Stimulated activated CD8-positive, alpha-beta memory T cell treated with anti-CD3 and anti-CD28 coated beads, Interleukin-4, amount 100 ng/mL, for 48 hours (primary cell): ENCODE data around the gene SIK1.
"Not testable (repeated sequence)": the region's sequence is repeated elsewhere in the genome, so short reads cannot be mapped to it uniquely, and the experiment has no call there.

Experiments
- DNase-seq: peaks from one replicate; pipeline ENCODE4 v3.0.0-alpha.2; 2020

The SIK1 gene

GRCh38 chr21:43439316-43440075 is 12.6 kb upstream of the SIK1 start:
- not testable (repeated sequence) for DNase-seq

DNA sequence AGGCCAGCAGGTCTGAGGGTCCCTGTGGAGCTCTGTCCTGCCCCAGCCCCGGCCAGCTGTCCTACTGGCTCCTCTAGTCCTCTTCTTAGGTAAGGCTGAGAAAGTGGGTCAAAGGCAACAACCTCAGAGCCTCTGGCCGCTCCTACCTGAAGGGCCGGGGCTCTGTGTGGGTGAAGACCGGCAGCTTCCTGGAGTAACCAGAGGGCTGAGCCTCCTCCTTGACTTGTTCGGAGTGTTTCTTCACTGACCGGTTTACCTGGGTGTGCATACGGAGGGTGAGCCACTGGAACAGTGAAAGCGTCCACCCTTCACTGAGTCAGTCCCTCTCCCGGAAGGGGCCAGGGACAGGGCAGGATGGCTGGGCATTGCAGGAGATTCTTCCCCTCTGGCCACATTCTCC is 9.3 kb upstream of the SIK1 start:
- not testable (repeated sequence) for DNase-seq

- not testable (repeated sequence) for DNase-seq
Observed at GRCh38 chr21:43433340-43434136, 6.6 kb upstream of the SIK1 start.

- not testable (repeated sequence) for DNase-seq
Observed at GRCh38 chr21:43430830-43431416, 4.0 kb upstream of the SIK1 start.

GRCh38 chr21:43428964-43429363 is 2.0 kb upstream of the SIK1 start:
- not testable (repeated sequence) for DNase-seq

- not testable (repeated sequence) for DNase-seq
Observed at GRCh38 chr21:43427242-43427559, 270 bp upstream of the SIK1 start.

- not testable (repeated sequence) for DNase-seq
Observed at GRCh38 chr21:43426004-43426403, 927 bp downstream of the SIK1 start.

DNA sequence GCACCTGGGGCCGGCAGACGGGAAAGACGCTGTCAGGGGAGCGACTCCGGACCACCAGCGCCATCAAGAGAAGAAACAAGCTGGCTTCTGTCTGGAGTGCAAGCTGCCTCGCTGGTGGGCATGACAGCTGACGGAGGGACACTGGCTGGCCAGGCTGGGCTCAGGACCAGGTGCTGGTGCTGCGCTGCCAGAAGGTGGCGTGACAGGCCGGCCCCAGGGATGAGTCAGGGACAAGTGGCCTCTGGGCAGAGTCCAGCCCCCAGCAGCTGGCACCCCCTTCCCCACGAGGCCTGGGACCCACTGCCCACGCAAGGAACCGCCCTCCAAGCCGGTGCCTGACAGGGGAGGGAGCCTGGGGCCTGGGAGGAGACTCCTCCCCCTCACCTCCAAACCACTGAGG is 7.5 kb downstream of the SIK1 start:
- DNase-seq: not testable (repeated sequence)

GRCh38 chr21:43414576-43414975 is 12.4 kb downstream of the SIK1 start:
- DNase-seq: not testable (repeated sequence)

DNA sequence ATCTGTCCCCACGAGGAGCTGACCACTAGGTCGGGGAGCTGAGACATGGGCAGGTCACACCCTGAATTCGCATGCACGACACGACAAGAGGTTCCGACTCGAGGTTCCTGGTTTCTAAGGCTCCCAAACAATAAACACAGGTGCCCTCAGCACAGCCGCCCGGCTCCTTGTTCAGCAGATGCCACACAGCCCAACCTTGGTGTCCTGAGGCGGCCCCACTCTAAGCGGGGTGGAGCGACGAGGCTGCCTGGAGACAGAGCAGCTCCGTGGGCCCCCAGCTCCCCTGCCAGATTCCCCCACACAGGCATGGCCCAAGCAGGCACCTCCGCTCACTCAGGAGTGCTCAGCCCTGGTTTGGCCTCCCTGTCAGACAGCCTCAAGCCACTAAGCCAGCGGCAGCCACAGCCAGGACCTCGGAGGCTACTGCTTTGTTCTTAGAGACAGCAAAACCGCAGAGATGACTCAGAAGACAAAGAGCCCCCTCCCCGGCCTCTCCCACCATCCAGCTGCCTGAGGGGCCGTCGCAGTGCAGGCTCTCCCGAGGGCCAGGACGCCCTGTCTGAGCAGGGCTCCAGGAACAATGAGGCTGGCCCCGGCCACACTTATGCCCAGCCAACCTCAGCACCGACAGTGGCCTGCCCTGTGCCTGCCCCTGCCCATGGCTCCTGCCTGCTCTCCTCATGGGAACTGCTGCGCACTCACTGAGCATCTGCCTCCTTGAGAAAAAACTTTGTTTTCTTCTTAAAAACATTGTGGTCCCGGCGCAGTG is 14.7 kb downstream of the SIK1 start:
- not testable (repeated sequence) for DNase-seq

- not testable (repeated sequence) for DNase-seq
Observed at GRCh38 chr21:43410456-43411068, 16.4 kb downstream of the SIK1 start.

- not testable (repeated sequence) for DNase-seq
Observed at GRCh38 chr21:43407139-43407538, 19.8 kb downstream of the SIK1 start.

DNA sequence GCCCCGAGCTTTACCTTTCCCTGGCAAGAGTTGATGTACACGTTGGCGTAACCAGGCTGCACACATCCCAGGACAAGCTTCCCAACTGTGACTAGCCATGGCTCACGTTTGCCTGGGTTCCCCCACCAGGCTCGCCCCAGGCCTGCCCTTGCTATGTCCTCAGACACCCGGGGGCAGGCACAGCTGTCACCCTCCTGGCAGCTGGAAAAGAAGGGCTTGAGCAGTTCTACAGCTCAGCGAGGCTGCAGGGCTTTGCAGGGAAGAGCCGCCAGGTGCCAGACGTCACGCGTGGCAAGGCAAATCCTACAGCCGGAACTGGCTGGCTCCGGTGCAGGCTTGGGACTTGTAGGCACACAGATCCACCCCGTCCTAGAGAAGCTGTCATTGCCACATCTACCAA is 22.5 kb downstream of the SIK1 start:
- DNase-seq: not testable (repeated sequence)

GRCh38 chr21:43403651-43404430 is 23.1 kb downstream of the SIK1 start:
- DNase-seq: not testable (repeated sequence)

- DNase-seq: not testable (repeated sequence)
Observed at GRCh38 chr21:43401125-43401524, 25.8 kb downstream of the SIK1 start.

- DNase-seq: not testable (repeated sequence)
Observed at GRCh38 chr21:43399595-43400015, 27.3 kb downstream of the SIK1 start.

GRCh38 chr21:43399136-43399535 is 27.8 kb downstream of the SIK1 start:
- DNase-seq: not testable (repeated sequence)

DNA sequence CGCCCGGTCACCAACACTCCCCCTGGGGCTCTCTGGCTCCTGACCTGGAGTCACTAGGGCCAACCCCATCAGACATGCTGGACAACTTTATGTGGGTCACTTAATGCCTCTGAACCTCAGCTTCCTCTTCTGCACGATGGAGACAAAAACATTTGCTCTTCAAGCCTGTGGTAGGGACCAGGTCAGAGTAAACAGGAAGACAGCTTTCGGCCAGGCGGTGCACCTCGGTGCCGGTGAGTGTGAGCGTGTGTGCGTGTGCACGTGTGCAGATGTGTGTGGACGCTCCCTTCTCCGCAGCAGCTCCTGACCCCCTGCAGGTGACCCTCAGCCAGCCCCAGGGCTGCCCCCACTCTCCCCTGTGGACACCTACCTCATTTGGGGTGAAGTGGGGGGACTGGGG is 28.4 kb downstream of the SIK1 start:
- not testable (repeated sequence) for DNase-seq

DNA sequence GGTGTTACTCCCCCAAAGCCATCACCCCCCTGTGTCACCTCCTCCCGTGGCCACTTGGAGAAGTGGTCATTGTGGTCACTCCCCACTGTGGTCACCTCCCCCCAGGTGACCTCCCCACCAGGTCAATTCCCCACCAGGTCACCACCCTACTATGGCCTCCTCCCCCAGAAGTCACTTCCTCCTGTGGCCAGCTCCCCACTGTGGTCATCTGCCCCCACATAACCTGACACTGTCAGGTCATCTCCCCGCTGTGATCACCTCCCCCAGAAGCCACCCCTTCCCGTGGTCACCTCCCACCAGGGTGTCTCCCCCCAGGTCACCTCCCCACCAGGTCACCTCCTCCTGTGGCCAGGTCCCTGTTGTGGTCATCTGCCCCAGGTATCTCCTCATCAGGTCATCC is 28.9 kb downstream of the SIK1 start:
- not testable (repeated sequence) for DNase-seq

DNA sequence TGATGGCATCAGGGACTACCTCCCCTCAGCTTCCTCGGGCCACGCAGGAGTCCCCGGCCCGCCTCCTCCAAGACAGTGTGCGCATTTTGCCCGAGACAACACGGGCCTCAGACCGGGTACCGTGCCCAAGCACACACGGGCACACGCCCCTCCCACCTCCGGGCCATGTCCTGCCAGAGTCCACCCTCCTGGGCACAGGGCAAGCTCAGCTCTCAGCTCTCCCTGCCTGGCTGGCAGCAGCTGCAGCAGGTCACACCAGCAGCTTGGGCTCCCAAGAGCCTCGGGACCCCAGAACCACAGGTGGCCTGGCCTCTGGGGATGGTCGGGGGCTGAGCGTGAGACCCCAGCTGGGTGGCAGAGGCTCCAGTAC is 29.5 kb downstream of the SIK1 start:
- not testable (repeated sequence) for DNase-seq

DNA sequence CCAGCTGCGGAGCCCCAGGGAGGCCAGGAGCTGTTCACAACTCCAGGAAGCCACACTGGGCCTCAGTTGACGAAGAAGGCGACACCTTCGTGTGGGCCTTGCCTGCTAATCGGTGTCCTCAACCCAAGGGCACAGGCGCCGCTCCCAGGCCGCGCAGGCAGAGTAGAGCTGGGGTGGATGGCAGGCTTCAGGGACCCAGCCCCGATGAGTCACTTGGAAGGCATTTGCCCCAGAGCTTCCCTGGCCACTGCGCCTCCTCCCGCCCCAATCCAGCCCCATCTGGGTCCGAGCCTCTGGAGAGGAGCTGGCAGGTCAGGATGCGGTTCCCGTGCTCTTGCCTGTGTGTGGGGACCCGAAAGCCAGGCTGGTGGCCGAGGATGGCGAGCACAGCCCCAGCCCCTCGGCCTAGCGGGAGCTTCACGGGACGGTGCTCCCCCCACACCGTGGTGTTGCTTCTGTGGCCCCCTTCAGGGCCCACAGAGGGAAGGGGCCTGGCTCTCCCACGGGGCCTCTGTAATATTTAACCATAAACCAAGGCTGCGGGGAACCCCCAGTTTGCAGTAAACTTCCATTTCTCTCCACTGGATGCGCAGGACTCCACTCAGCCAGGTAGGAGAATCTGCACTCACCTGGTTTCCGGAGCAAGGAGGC is 30.0 kb downstream of the SIK1 start:
- not testable (repeated sequence) for DNase-seq
